H9 (cell line): ENCODE measurements around the gene IP6K3. TPM values are rescaled to one million over a fixed set of nuclear protein-coding genes. Genes with fewer than 3 reads are reported as not detected.

Experiments
- DNase-seq: peaks from one replicate; pipeline ENCODE4 v3.0.0-alpha.2; 2017
- H2AFZ ChIP-seq: one replicate; pipeline ENCODE4 v1.6.1; 2013; ENCODE audit warnings: mild to moderate bottlenecking, low read length, control low read depth, moderate library complexity
- H2AK5ac ChIP-seq: 2 replicates; pipeline ENCODE4 v1.6.1; 2013; ENCODE audit warnings: low read length, control low read depth, mixed read lengths; ENCODE audit not compliant: insufficient read length
- H2BK120ac ChIP-seq: one replicate; pipeline ENCODE4 v1.6.1; 2013; ENCODE audit warnings: low read depth, mild to moderate bottlenecking, low read length, control low read depth, inconsistent platforms; ENCODE audit not compliant: poor library complexity, severe bottlenecking
- H2BK12ac ChIP-seq: 2 replicates; pipeline ENCODE4 v1.6.1; 2013; ENCODE audit warnings: low read length, control low read depth, mixed read lengths, low read depth; ENCODE audit not compliant: insufficient read length
- H2BK15ac ChIP-seq: 2 replicates; pipeline ENCODE4 v1.6.1; 2013; ENCODE audit warnings: low read depth, low read length, control low read depth
- H2BK20ac ChIP-seq: one replicate; pipeline ENCODE4 v1.6.1; 2013; ENCODE audit warnings: low read depth, mild to moderate bottlenecking, low read length, control low read depth, inconsistent platforms; ENCODE audit not compliant: poor library complexity, severe bottlenecking
- H2BK5ac ChIP-seq: 2 replicates; pipeline ENCODE4 v1.6.1; 2013; ENCODE audit warnings: low read length, control low read depth, mixed read lengths; ENCODE audit not compliant: insufficient read length
- H3K14ac ChIP-seq: 2 replicates; pipeline ENCODE4 v1.6.1; 2013; ENCODE audit warnings: low read length, control low read depth; ENCODE audit not compliant: insufficient read depth
- H3K18ac ChIP-seq: 2 replicates; pipeline ENCODE4 v1.6.1; 2013; ENCODE audit warnings: low read depth, mild to moderate bottlenecking, mixed read lengths, low read length, control low read depth; ENCODE audit not compliant: insufficient read length
- H3K23ac ChIP-seq: 2 replicates; pipeline ENCODE4 v1.6.1; 2013; ENCODE audit warnings: low read length, control low read depth, mixed read lengths, low read depth; ENCODE audit not compliant: insufficient read length
- H3K23me2 ChIP-seq: 2 replicates; pipeline ENCODE4 v1.6.1; 2013; ENCODE audit warnings: low read depth, mild to moderate bottlenecking, mixed read lengths, low read length, control low read depth; ENCODE audit not compliant: insufficient read length, poor library complexity, severe bottlenecking
- H3K27ac ChIP-seq: 2 replicates; pipeline ENCODE4 v1.5.1; 2013; ENCODE audit warnings: low read length, control low read depth, mixed read lengths, low read depth; ENCODE audit not compliant: insufficient read length
- H3K27me3 ChIP-seq: 2 replicates; pipeline ENCODE4 v1.6.1; 2013; ENCODE audit warnings: low read length, control low read depth, inconsistent platforms; ENCODE audit not compliant: insufficient read depth
- H3K4ac ChIP-seq: 2 replicates; pipeline ENCODE4 v1.6.1; 2013; ENCODE audit warnings: low read depth, mild to moderate bottlenecking, control low read depth, inconsistent platforms, low read length, moderate library complexity
- H3K4me1 ChIP-seq: 2 replicates; pipeline ENCODE4 v1.6.1; 2013; ENCODE audit warnings: low read length, control low read depth, inconsistent platforms; ENCODE audit not compliant: insufficient read depth
- H3K4me2 ChIP-seq: 2 replicates; pipeline ENCODE4 v1.6.1; 2013; ENCODE audit warnings: low read length, control low read depth, mixed read lengths; ENCODE audit not compliant: insufficient read length, insufficient read depth
- H3K56ac ChIP-seq: 2 replicates; pipeline ENCODE4 v1.6.1; 2013; ENCODE audit warnings: low read depth, mild to moderate bottlenecking, mixed read lengths, low read length, control low read depth; ENCODE audit not compliant: insufficient read length
- H3K79me1 ChIP-seq: 2 replicates; pipeline ENCODE4 v1.6.1; 2013; ENCODE audit warnings: low read depth, mild to moderate bottlenecking, moderate library complexity, low read length, control low read depth, inconsistent platforms; ENCODE audit not compliant: insufficient read depth, poor library complexity, severe bottlenecking
- H3K79me2 ChIP-seq: 2 replicates; pipeline ENCODE4 v1.6.1; 2013; ENCODE audit warnings: low read length, control low read depth, inconsistent platforms; ENCODE audit not compliant: insufficient read depth
- H3K9ac ChIP-seq: 2 replicates; pipeline ENCODE4 v1.6.1; 2013; ENCODE audit warnings: low read length, control low read depth, mixed read lengths; ENCODE audit not compliant: insufficient read length; ENCODE audit errors: extremely low read depth
- H3K9me3 ChIP-seq: one replicate; pipeline ENCODE4 v1.6.1; 2013; ENCODE audit warnings: low read depth, low read length, inconsistent platforms; ENCODE audit not compliant: control insufficient read depth
- H3T11ph ChIP-seq: one replicate; pipeline ENCODE4 v1.6.1; 2013; ENCODE audit warnings: mild to moderate bottlenecking, low read length, control low read depth, inconsistent platforms
- H4K20me1 ChIP-seq: one replicate; pipeline ENCODE4 v1.6.1; 2013; ENCODE audit not compliant: control insufficient read depth, insufficient read length, insufficient read depth
- H4K5ac ChIP-seq: 2 replicates; pipeline ENCODE4 v1.6.1; 2013; ENCODE audit warnings: low read depth, mild to moderate bottlenecking, mixed read lengths, low read length, control low read depth; ENCODE audit not compliant: insufficient read length
- H4K8ac ChIP-seq: replicated peaks from 2 replicates; pipeline ENCODE4 v1.6.1; 2013; ENCODE audit warnings: low read length, control low read depth, mixed read lengths, low read depth; ENCODE audit not compliant: insufficient read length
- H4K91ac ChIP-seq: 2 replicates; pipeline ENCODE4 v1.6.1; 2013; ENCODE audit warnings: low read depth, mild to moderate bottlenecking, moderate library complexity, mixed read lengths, low read length, control low read depth; ENCODE audit not compliant: insufficient read length
- H3K27ac Mint-ChIP-seq, 3 experiments: 2 replicates in 2 of 3; 3 replicates in 1 of 3; pipeline ENCODE4 v1.8.0; 2020 to 2021; ENCODE audit warnings: mixed read lengths in 3 of 3, mild to moderate bottlenecking in 1 of 3, moderate library complexity in 1 of 3
- H3K27me3 Mint-ChIP-seq: 2 replicates; pipeline ENCODE4 v1.8.0; 2021; ENCODE audit warnings: low read depth, mild to moderate bottlenecking, moderate library complexity, mixed read lengths
- H3K36me3 Mint-ChIP-seq, 3 experiments: 2 replicates in 2 of 3; 3 replicates in 1 of 3; pipeline ENCODE4 v1.8.0; 2020 to 2021; ENCODE audit warnings: low read depth in 3 of 3, mixed read lengths in 3 of 3; ENCODE audit not compliant: insufficient read depth in 1 of 3
- H3K4me1 Mint-ChIP-seq, 2 experiments: 2 replicates each; pipeline ENCODE4 v1.8.0; 2020; ENCODE audit warnings: mixed read lengths in 2 of 2
- H3K4me3 Mint-ChIP-seq, 2 experiments: 2 replicates in 1 of 2; 3 replicates in 1 of 2; pipeline ENCODE4 v1.8.0; 2020 to 2021; ENCODE audit warnings: mild to moderate bottlenecking in 2 of 2, mixed read lengths in 2 of 2, moderate library complexity in 1 of 2
- H3K9me3 Mint-ChIP-seq, 2 experiments: 2 replicates in 1 of 2; 3 replicates in 1 of 2; pipeline ENCODE4 v1.8.0; 2020; ENCODE audit warnings: mild to moderate bottlenecking in 2 of 2, mixed read lengths in 2 of 2, moderate library complexity in 1 of 2
- WGBS: extraction: QIAGEN DNeasy Blood & Tissue Kit; methylation state at CpG from one replicate; pipeline ENCODE4 v1.1.7; 2013; ENCODE audit warnings: missing lambda C conversion rate, low lambda C conversion rate, mixed read lengths; ENCODE audit not compliant: insufficient read length; ENCODE audit errors: extremely low coverage; 5-methylcytosine and 5-hydroxymethylcytosine counted together
- total RNA-seq: library from RNA; stranded (reverse); gene quantifications from 2 replicates; pipeline ENCODE4 v1.2.1, GENCODE V29; 2021
- TF ChIP-seq, protein P1 (sequence below): fragments of 200-600 bp; sonication (generic); conservative IDR thresholded peaks from 3 replicates; pipeline ENCODE4 v1.8.0; 2021; ENCODE audit warnings: antibody characterized with exemption, mild to moderate bottlenecking

The IP6K3 gene
- total RNA-seq, 1 experiment from 2014 or later: 0.46 TPM

DNA sequence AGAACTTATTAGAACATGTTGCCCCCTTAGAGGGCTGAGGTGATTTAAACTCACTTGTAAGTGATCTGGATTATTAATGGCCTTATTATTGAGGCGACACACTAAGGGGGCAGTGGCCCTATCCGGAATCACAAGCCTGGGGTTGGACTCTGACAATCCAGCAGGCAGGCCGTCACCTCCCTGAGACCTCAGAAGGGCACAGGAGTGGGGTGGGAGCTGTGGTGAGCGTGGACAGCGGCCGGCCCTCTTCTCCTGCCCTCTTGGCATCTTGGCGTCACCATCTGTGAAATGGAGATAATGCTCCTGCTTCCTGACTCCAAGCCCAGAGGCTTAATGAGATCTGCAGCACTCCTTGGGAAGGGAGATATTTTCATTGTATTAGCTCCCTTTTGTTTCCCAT lies 19.6 kb downstream of the IP6K3 start:
- Histone ChIP-seq H2BK120ac (no peak overlapping the region), H3K18ac (no peak overlapping the region), H3K4ac (no peak overlapping the region), H2AFZ (no peak overlapping the region), H2BK15ac (no peak overlapping the region), H3K23ac (no peak overlapping the region), H3K4me1 (peaks cover 4% of the 10 kb centered on the region; the same call in 1 of the 2 replicates), H3K9ac (no peak overlapping the region), H3K14ac (no peak overlapping the region), H3K79me1 (no peaks in the 10 kb centered on the region), H2BK20ac (no peak overlapping the region), H3K56ac (no peak overlapping the region), H4K8ac (no peak overlapping the region), H4K5ac (no peak overlapping the region), H3K27ac (no peak overlapping the region), H3K9me3 (no peaks in the 10 kb centered on the region), H3K27me3 (no peaks in the 10 kb centered on the region), H3T11ph (no peak overlapping the region), H3K4me2 (no peak overlapping the region), H3K23me2 (no peaks in the 10 kb centered on the region), H2BK12ac (no peak overlapping the region), H2BK5ac (no peak overlapping the region), H4K91ac (no peak overlapping the region), H2AK5ac (no peak overlapping the region), H4K20me1 (no peaks in the 10 kb centered on the region), H3K79me2 (no peaks in the 10 kb centered on the region)
- H3K36me3 Mint-ChIP-seq: no peaks in the 10 kb centered on the region
- no CpG with 5 or more reads among the region's 7 CpGs for WGBS
- no peak for DNase-seq
- H3K4me1 Mint-ChIP-seq: peaks cover 51% of the 10 kb centered on the region in 2 experiments
- no peak overlapping the region for H3K4me3 Mint-ChIP-seq
- peaks cover 21% of the 10 kb centered on the region for H3K27me3 Mint-ChIP-seq
- no peaks in the 10 kb centered on the region for H3K9me3 Mint-ChIP-seq
- TF ChIP-seq, protein P1, sequence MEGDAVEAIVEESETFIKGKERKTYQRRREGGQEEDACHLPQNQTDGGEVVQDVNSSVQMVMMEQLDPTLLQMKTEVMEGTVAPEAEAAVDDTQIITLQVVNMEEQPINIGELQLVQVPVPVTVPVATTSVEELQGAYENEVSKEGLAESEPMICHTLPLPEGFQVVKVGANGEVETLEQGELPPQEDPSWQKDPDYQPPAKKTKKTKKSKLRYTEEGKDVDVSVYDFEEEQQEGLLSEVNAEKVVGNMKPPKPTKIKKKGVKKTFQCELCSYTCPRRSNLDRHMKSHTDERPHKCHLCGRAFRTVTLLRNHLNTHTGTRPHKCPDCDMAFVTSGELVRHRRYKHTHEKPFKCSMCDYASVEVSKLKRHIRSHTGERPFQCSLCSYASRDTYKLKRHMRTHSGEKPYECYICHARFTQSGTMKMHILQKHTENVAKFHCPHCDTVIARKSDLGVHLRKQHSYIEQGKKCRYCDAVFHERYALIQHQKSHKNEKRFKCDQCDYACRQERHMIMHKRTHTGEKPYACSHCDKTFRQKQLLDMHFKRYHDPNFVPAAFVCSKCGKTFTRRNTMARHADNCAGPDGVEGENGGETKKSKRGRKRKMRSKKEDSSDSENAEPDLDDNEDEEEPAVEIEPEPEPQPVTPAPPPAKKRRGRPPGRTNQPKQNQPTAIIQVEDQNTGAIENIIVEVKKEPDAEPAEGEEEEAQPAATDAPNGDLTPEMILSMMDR: no peak
- H3K27ac Mint-ChIP-seq: no peak overlapping the region
